Upper lobe of left lung (tissue), 6 donors: ENCODE data around the gene NPAS4. TPM values are rescaled to one million over a fixed set of nuclear protein-coding genes. Genes with fewer than 3 reads are reported as not detected.
"Not testable (repeated sequence)": the region's sequence is repeated elsewhere in the genome, so short reads cannot be mapped to it uniquely, and the experiment has no call there.

Experiments used
- ATAC-seq, 2 donors: fragments of 200-7000 bp; cut with Tn5 transposase; one replicate each; pipeline ENCODE4 v1.9.1; 2022; ENCODE audit warnings: mild to moderate bottlenecking in 2 of 2, moderate library complexity in 2 of 2; ENCODE audit not compliant: low FRiP score in 2 of 2
- DNase-seq, 2 donors: peaks; one replicate each; pipeline ENCODE4 v3.0.0-alpha.2; 2019 to 2020
- H3K27ac ChIP-seq, 4 donors: fragments of 200-600 bp; sonication (generic); one replicate each; pipeline ENCODE4 v1.5.1; 2016 to 2019
- H3K27me3 ChIP-seq, 4 donors: fragments of 200-600 bp; sonication (generic); one replicate each; pipeline ENCODE4 v1.5.1; 2017 to 2019
- H3K36me3 ChIP-seq, 4 donors: fragments of 200-600 bp; sonication (generic); one replicate each; pipeline ENCODE4 v1.5.1; 2016 to 2019
- H3K4me1 ChIP-seq, 4 donors: fragments of 200-600 bp; sonication (generic); one replicate each; pipeline ENCODE4 v1.5.1; 2018 to 2019
- H3K4me3 ChIP-seq, 4 donors: fragments of 200-600 bp; sonication (generic); one replicate each; pipeline ENCODE4 v1.5.1; 2017 to 2019; ENCODE audit warnings: mild to moderate bottlenecking in 2 of 4, moderate library complexity in 1 of 4
- H3K9me3 ChIP-seq, 4 donors: fragments of 200-600 bp; sonication (generic); one replicate each; pipeline ENCODE4 v1.5.1; 2018 to 2019
- CTCF ChIP-seq, 6 experiments: fragments of 450-650 bp in 4 of 6; fragments of 200-600 bp in 2 of 6; sonication (generic) in 2 of 6; IDR thresholded peaks; one replicate each; pipeline ENCODE4 v1.5.1; 2016 to 2019; ENCODE audit warnings: antibody characterized with exemption in 6 of 6
- EP300 ChIP-seq, 4 donors: sonication (generic); formaldehyde crosslinking; IDR thresholded peaks; one replicate each; pipeline ENCODE4 v1.5.1; 2017; ENCODE audit warnings: antibody characterized with exemption in 4 of 4, control low read depth in 2 of 4
- POLR2A ChIP-seq, 4 donors: fragments of 450-650 bp; IDR thresholded peaks; one replicate each; pipeline ENCODE4 v1.5.1; 2016 to 2017; ENCODE audit warnings: antibody characterized with exemption in 4 of 4, mild to moderate bottlenecking in 2 of 4
- POLR2AphosphoS5 ChIP-seq, 2 donors: sonication (generic); formaldehyde crosslinking; IDR thresholded peaks; one replicate each; pipeline ENCODE4 v1.5.1; 2017; ENCODE audit warnings: antibody characterized with exemption in 2 of 2
- WGBS, 2 donors: methylation state at CpG; one replicate each; pipeline ENCODE4 v1.1.5; 2017 to 2018; 5-methylcytosine and 5-hydroxymethylcytosine counted together
- total RNA-seq, 6 donors: library from RNA; depleted of rRNA in 4 of 6; stranded (reverse); fragments of >200 nt in 4 of 6; gene quantifications; one replicate each; pipeline versions ENCODE4 v1.1.0 to v1.2.1, GENCODE V29; 2016 to 2021
- donor health status: DM: no; HTN: no; CAD: no; lungs with moderate emphysema.
- donor health status: DM: no; HTN: yes; CAD: no; lungs with severe emphysema.

NPAS4 gene
- total RNA-seq, 6 donors from 2014 or later = not detected

DNA sequence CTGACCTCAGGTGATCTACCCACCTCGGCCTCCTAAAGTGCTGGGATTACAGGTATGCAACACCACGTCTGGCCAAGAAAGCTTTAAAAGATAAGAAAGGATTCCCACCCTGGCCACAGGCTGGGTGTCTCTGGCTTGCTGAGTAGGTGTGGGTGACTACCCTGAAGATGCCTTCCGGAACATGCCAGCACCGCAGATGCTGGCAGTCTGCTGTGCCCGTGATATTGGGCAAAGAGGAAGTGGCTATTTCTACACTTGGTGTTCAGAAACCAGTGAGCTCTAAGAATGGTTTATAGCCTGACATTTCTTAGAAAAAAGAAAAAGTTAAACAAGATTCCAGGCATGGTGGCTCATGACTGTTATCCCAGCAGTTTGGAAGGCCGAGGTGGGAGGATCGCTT, 11.8 kb downstream of the NPAS4 start:
- 78 to 79% methylated on average over 7 of the region's 7 CpGs for WGBS, 2 donors
- DNase-seq = no peak
- ATAC-seq = no peak
- Histone ChIP-seq H3K27me3 (no peaks in the 10 kb centered on the region), H3K4me1 (peaks cover 0 to under 1% (median 0%) of the 10 kb centered on the region in 4 donors), H3K4me3 (no peak overlapping the region), H3K36me3 (peaks cover 4 to 39% (median 20%) of the 10 kb centered on the region in 4 donors), H3K27ac (no peak overlapping the region), H3K9me3 (no peaks in the 10 kb centered on the region)
- TF ChIP-seq CTCF (IDR thresholded peaks at IDR 0.05) = no peak
- no peak for TF ChIP-seq POLR2A (IDR thresholded peaks at IDR 0.05)
- no peak for TF ChIP-seq EP300 (IDR thresholded peaks at IDR 0.05)
- TF ChIP-seq POLR2AphosphoS5 (IDR thresholded peaks at IDR 0.05) = no peak

GRCh38 chr11:66437979-66438503, 17.2 kb downstream of the NPAS4 start:
- Histone ChIP-seq H3K27me3 (no peaks in the 10 kb centered on the region), H3K27ac (peak overlapping the region; percentile 73 to 91 (median 88)), H3K9me3 (peaks cover 0 to 3% (median 0%) of the 10 kb centered on the region in 4 donors), H3K4me3 (peak overlapping the region; percentile 80 to 96 (median 85)), H3K36me3 (peaks cover 4 to 37% (median 20%) of the 10 kb centered on the region in 4 donors), H3K4me1 (peaks cover 6 to 9% (median 7%) of the 10 kb centered on the region in 4 donors)
- TF ChIP-seq POLR2AphosphoS5 (IDR thresholded peaks at IDR 0.05) = no peak
- TF ChIP-seq POLR2A (IDR thresholded peaks at IDR 0.05) = no peak
- TF ChIP-seq CTCF (IDR thresholded peaks at IDR 0.05) = no peak
- no peak for TF ChIP-seq EP300 (IDR thresholded peaks at IDR 0.05)
- DNase-seq (no peak), ATAC-seq (no peak)
- WGBS, 2 donors = 6 to 9% methylated on average over 11 to 12 of the region's 12 CpGs

DNA sequence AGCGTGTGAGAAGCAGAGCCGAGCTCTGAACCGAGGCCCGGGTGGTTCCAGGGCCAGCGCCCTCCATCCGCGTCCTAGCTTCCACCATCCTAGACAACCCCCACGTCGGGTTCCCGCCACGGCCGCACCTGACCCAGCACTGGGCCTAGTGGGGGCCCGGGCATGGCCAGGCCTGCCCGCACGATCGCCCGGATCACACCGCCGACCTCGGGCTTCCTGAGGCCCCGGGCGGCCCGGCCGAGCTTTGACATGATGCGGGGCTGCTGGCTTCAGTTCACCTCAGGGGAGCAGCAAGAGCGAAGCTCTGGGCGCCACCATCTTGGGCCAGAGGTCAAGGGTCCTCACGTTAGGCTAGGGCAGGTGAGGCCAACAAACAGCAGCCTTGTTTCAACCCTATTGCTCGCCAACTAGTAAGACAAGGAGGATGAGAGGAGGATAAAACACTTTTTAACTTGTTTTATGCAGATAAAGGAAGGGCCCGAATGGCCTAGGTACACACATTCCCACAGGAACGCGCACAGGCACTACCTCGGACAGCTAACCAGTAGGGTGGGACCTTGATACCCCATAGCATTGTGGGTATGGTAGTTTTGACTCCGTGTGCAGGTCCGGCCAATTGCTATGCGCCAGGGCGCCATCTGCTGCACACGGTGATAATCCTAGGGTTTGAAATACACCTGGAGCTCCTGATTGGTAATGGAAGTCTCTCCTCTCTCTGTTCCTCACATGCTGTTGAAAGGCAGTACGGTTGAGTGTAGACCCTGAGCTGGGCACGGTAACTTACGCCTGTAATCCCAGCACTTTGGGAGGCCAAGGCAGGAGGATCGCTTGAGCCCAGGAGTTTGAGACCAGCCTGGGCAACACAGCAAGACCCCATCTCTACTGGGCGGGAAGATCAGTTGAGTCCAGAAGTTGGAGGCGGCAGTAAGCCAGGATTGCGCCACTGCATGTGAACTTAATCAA, 17.9 kb downstream of the NPAS4 start, which contains the start of gene MRPL11:
Gene MRPL11 (minus strand): TSS at position 345 of the 963 bp plus-strand sequence. CDS start 94 bp downstream, at position 251.
- Histone ChIP-seq H3K4me3 (peak within 1 kb of the TSS; percentile 80 to 96 (median 85)), H3K27ac (peak within 1 kb of the TSS; percentile 73 to 91 (median 88)), H3K36me3 (peaks cover 4 to 30% (median 17%) of the 10 kb centered on the region in 4 donors), H3K9me3 (peaks cover 0 to 10% (median 3%) of the 10 kb centered on the region in 4 donors), H3K4me1 (peaks cover 6 to 9% (median 7%) of the 10 kb centered on the region in 4 donors), H3K27me3 (no peaks in the 10 kb centered on the region)
- TF ChIP-seq EP300 (IDR thresholded peaks at IDR 0.05) = no peak
- TF ChIP-seq POLR2AphosphoS5 (IDR thresholded peaks at IDR 0.05) = peak in 1 of 2 donors; percentile 70
- TF ChIP-seq POLR2A (IDR thresholded peaks at IDR 0.05) = peak in 1 of 4 donors; percentile 37
- peak in 5 of 6 experiments; percentile 37 to 75 (median 48) for TF ChIP-seq CTCF (IDR thresholded peaks at IDR 0.05)
- WGBS, 2 donors = 10 to 21% methylated on average over 12 to 37 of the region's 45 CpGs
- peak; percentile 90 to 92 for DNase-seq
- peak; percentile 100 for ATAC-seq

- not testable (repeated sequence) for H3K4me1 ChIP-seq, H3K27me3 ChIP-seq, ATAC-seq, H3K4me3 ChIP-seq, H3K27ac ChIP-seq
- Histone ChIP-seq H3K9me3 (peaks cover 0 to 11% (median 3%) of the 10 kb centered on the region in 4 donors), H3K36me3 (peaks cover 4 to 19% (median 12%) of the 10 kb centered on the region in 4 donors)
- WGBS, 2 donors = 78 to 91% methylated on average over 10 to 29 of the region's 29 CpGs
- DNase-seq = peak in 1 of 2 donors; percentile 80
Measured at GRCh38 chr11:66440101-66440939, 19.5 kb downstream of the NPAS4 start.

- H3K27ac ChIP-seq, H3K4me3 ChIP-seq, H3K4me1 ChIP-seq, ATAC-seq, H3K27me3 ChIP-seq: not testable (repeated sequence)
- peak in 1 of 2 donors; percentile 83 for DNase-seq
- Histone ChIP-seq H3K9me3 (peaks cover 0 to 11% (median 3%) of the 10 kb centered on the region in 4 donors), H3K36me3 (peaks cover under 1 to 13% (median 6%) of the 10 kb centered on the region in 4 donors)
- 80 to 98% methylated on average over 4 to 9 of the region's 27 CpGs for whole genome bisulfite sequencing, 2 donors
Measured at GRCh38 chr11:66440940-66441282, 20.1 kb downstream of the NPAS4 start.
